ENCODE data around the gene HDAC4.

- no peak for TF ChIP-seq EZH2 (IDR thresholded peaks at IDR 0.05; ENCODE audit: insufficient read depth, low read length)
- no peak for TF ChIP-seq CTCF (IDR thresholded peaks at IDR 0.05; ENCODE audit: insufficient read depth, low read depth, low read length)
Measured at GRCh38 chr2:239255628-239256349, 145.0 kb downstream of the HDAC4 start.
